ENCODE data around the gene RAB3C.
A peak's percentile ranks its signal among the peaks of the same experiment; 100 is the strongest.

RAB3C gene

GRCh38 chr5:58890701-58891085, 307.8 kb downstream of the RAB3C start:
- Histone ChIP-seq H3K4me1 (no peaks in the 10 kb centered on the region), H3K27me3 (ENCODE audit: low read depth) (no peaks in the 10 kb centered on the region; the same call in 1 of the 2 replicates), H3K4me3 (no peak overlapping the region), H3K9me3 (no peaks in the 10 kb centered on the region), H3K36me3 (replicated peaks) (no peaks in the 10 kb centered on the region)
- in situ Hi-C loops (cut with MboI; ENCODE audit: low sequenced_read_pairs): loop anchor here (10.0 to 25.0 kb wide), 2 partner anchors 114 to 272 kb away; no protein-coding TSS in a partner anchor
- no peak for DNase-seq (ENCODE audit: low spot score in 2 of 2)

- no peaks in the 10 kb centered on the region for H3K9me3 ChIP-seq
- H3K4me1 ChIP-seq: no peaks in the 10 kb centered on the region
- H3K4me3 ChIP-seq: no peak overlapping the region
- no peaks in the 10 kb centered on the region; the same call in 1 of the 2 replicates for H3K27me3 ChIP-seq (ENCODE audit: low read depth)
- DNase-seq (ENCODE audit: low spot score in 2 of 2): peak; percentile 56 to 76
- no peaks in the 10 kb centered on the region for H3K36me3 ChIP-seq (replicated peaks)
- in situ Hi-C loops (cut with MboI; ENCODE audit: low sequenced_read_pairs): loop anchor here (10.0 to 25.0 kb wide), 2 partner anchors 113 to 271 kb away; no protein-coding TSS in a partner anchor
These were observed 308.5 kb downstream of the RAB3C start for GRCh38 chr5:58891086-58891970.

DNA sequence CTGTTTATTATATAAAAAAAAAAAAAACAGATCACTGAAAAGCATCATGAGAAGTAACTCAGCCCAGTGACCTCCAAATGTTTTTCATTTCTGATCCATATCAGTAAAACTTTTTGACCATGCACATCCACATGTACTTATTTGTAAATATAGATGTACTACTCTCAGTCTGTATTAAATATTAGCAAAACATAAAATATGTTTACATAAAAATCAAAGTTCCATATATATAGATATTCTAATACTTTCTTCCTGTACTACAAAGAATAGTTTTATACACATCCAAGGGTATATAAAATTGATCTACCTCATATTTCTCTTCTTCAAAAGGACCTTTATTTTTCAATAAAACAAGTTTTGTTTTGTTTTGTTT, 309.1 kb downstream of the RAB3C start:
- Histone ChIP-seq H3K4me3 (no peak overlapping the region), H3K4me1 (no peaks in the 10 kb centered on the region), H3K27me3 (ENCODE audit: low read depth) (no peaks in the 10 kb centered on the region; the same call in 1 of the 2 replicates), H3K36me3 (replicated peaks) (no peaks in the 10 kb centered on the region), H3K9me3 (no peaks in the 10 kb centered on the region)
- in situ Hi-C loops (cut with MboI; ENCODE audit: low sequenced_read_pairs): loop anchor here (10.0 to 25.0 kb wide), 2 partner anchors 113 to 270 kb away; no protein-coding TSS in a partner anchor
- no peak for DNase-seq (ENCODE audit: low spot score in 2 of 2)

DNA sequence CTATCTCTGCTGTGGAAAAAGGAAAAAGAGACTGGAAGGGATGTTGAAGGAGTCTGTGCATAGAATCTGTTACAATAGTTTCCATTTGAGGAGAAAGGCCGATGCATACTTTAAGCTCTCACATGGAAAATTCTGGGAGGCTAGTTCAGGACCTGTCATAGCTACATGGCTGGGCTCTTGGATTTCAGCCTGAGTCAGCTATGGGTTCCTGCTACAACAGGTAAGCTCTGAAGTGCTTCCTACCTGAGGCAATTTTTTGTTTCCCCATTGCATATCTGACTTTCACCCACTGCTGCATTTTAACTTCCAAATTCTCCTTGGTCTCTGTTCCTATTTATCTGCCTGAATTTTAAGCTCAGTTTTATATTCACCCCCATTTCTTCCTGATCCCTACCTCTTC, 310.7 kb downstream of the RAB3C start:
- no peaks in the 10 kb centered on the region for H3K36me3 ChIP-seq (replicated peaks)
- no peaks in the 10 kb centered on the region for H3K9me3 ChIP-seq
- no peak overlapping the region for H3K4me3 ChIP-seq
- DNase-seq (ENCODE audit: low spot score in 2 of 2): no peak
- no peaks in the 10 kb centered on the region for H3K4me1 ChIP-seq
- in situ Hi-C loops (cut with MboI; ENCODE audit: low sequenced_read_pairs): loop anchor here (10.0 to 25.0 kb wide), 2 partner anchors 111 to 269 kb away; no protein-coding TSS in a partner anchor
- no peaks in the 10 kb centered on the region; the same call in 1 of the 2 replicates for H3K27me3 ChIP-seq (ENCODE audit: low read depth)

DNA sequence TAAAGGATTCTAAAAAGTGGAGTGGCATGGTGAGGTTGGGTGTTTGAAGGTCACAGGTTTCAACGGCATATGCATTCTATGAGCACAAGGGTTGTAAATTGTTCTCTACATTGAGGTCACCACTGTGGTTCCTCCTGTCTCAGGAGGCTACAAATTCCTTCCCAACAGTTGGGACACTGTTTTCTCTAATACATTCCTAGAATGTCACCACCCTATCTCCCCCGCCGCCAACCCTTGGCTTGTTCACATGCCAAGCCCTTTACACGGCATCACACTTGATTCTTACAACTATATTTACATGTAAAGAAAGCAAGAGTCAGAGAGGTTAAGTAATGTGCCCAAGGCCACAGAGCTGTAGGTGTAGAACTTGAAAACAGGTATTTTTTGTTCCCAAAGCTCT, 315.1 kb downstream of the RAB3C start:
- DNase-seq (ENCODE audit: low spot score in 2 of 2): no peak
- no peaks in the 10 kb centered on the region for H3K36me3 ChIP-seq (replicated peaks)
- in situ Hi-C loops (cut with MboI; ENCODE audit: low sequenced_read_pairs): loop anchor here (10.0 to 25.0 kb wide), 2 partner anchors 107 to 264 kb away; no protein-coding TSS in a partner anchor
- H3K4me3 ChIP-seq: no peak overlapping the region
- no peaks in the 10 kb centered on the region for H3K4me1 ChIP-seq
- no peaks in the 10 kb centered on the region; the same call in 1 of the 2 replicates for H3K27me3 ChIP-seq (ENCODE audit: low read depth)
- no peaks in the 10 kb centered on the region for H3K9me3 ChIP-seq

GRCh38 chr5:58898538-58898937, 315.7 kb downstream of the RAB3C start:
- H3K27me3 ChIP-seq (ENCODE audit: low read depth): no peaks in the 10 kb centered on the region; the same call in 1 of the 2 replicates
- in situ Hi-C loops (cut with MboI; ENCODE audit: low sequenced_read_pairs): loop anchor here (10.0 to 25.0 kb wide), 2 partner anchors 106 to 264 kb away; no protein-coding TSS in a partner anchor
- H3K9me3 ChIP-seq: no peaks in the 10 kb centered on the region
- DNase-seq (ENCODE audit: low spot score in 2 of 2): no peak
- no peaks in the 10 kb centered on the region for H3K36me3 ChIP-seq (replicated peaks)
- no peak overlapping the region for H3K4me3 ChIP-seq
- H3K4me1 ChIP-seq: no peaks in the 10 kb centered on the region

DNA sequence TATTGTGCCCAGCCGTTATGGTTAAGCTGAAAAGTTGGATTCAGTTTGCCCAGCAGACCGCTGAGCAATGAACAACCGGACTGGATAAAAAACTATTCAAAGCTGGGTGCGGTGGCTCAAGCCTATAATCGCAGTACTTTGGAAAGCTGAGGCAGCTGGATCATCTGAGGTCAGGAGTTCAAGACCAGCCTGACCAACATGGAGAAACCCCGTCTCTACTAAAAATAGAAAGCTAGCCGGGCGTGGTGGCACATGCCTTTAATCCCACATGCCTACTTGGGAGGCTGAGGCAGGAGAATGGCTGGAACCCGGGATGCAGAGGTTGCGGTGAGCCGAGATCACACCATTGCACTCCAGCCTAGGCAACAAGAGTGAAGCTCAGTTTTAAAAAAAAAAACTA, 318.4 kb downstream of the RAB3C start:
- in situ Hi-C loops (cut with MboI; ENCODE audit: low sequenced_read_pairs): no loop called here
- no peaks in the 10 kb centered on the region for H3K9me3 ChIP-seq
- no peaks in the 10 kb centered on the region for H3K27me3 ChIP-seq (ENCODE audit: low read depth)
- H3K4me3 ChIP-seq: no peak overlapping the region
- no peaks in the 10 kb centered on the region for H3K36me3 ChIP-seq (replicated peaks)
- H3K4me1 ChIP-seq: no peaks in the 10 kb centered on the region
- DNase-seq (ENCODE audit: low spot score in 2 of 2): no peak

- Histone ChIP-seq H3K4me1 (no peaks in the 10 kb centered on the region), H3K36me3 (replicated peaks) (no peaks in the 10 kb centered on the region), H3K4me3 (no peak overlapping the region), H3K9me3 (no peaks in the 10 kb centered on the region), H3K27me3 (ENCODE audit: low read depth) (no peaks in the 10 kb centered on the region)
- DNase-seq (ENCODE audit: low spot score in 2 of 2): no peak
- in situ Hi-C loops (cut with MboI; ENCODE audit: low sequenced_read_pairs): no loop called here
These were observed 319.4 kb downstream of the RAB3C start for GRCh38 chr5:58902305-58902704.

DNA sequence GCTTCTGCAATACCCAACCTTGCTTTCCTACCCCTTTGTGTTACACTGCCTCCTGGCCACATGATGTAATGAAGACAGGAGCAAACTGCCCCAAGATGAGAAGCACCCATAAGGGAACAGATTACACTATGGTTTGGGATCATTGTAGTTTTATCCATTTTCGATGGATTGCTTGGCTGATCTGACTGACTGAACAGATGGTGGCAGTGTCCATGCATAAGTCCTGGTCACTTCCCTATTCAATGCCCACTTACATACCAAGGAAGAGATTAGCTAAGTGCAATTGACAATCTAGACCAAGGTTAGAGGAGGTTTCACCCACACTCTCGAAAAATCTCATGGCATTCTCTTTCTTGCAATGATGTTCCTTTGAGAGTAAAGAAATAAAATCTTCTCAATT, 319.9 kb downstream of the RAB3C start:
- no peak for DNase-seq (ENCODE audit: low spot score in 2 of 2)
- in situ Hi-C loops (cut with MboI; ENCODE audit: low sequenced_read_pairs): no loop called here
- Histone ChIP-seq H3K4me1 (no peaks in the 10 kb centered on the region), H3K36me3 (replicated peaks) (no peaks in the 10 kb centered on the region), H3K27me3 (ENCODE audit: low read depth) (no peaks in the 10 kb centered on the region), H3K9me3 (no peaks in the 10 kb centered on the region), H3K4me3 (no peak overlapping the region)

- Histone ChIP-seq H3K36me3 (replicated peaks) (no peaks in the 10 kb centered on the region), H3K4me3 (no peak overlapping the region), H3K9me3 (no peaks in the 10 kb centered on the region), H3K27me3 (ENCODE audit: low read depth) (no peaks in the 10 kb centered on the region), H3K4me1 (no peaks in the 10 kb centered on the region)
- in situ Hi-C loops (cut with MboI; ENCODE audit: low sequenced_read_pairs): no loop called here
- no peak for DNase-seq (ENCODE audit: low spot score in 2 of 2)
These were observed 321.9 kb downstream of the RAB3C start for GRCh38 chr5:58904737-58905136.

- no peaks in the 10 kb centered on the region for H3K9me3 ChIP-seq
- no peaks in the 10 kb centered on the region for H3K4me1 ChIP-seq
- H3K27me3 ChIP-seq (ENCODE audit: low read depth): no peaks in the 10 kb centered on the region
- no peaks in the 10 kb centered on the region for H3K36me3 ChIP-seq (replicated peaks)
- in situ Hi-C loops (cut with MboI; ENCODE audit: low sequenced_read_pairs): no loop called here
- H3K4me3 ChIP-seq: no peak overlapping the region
- no peak for DNase-seq (ENCODE audit: low spot score in 2 of 2)
These were observed 323.1 kb downstream of the RAB3C start for GRCh38 chr5:58905944-58906343.

Data from HAP-1 (cell line).